ENCODE measurements around the gene LRRC59. TPM values are rescaled to one million over a fixed set of nuclear protein-coding genes. Genes with fewer than 3 reads are reported as not detected.

The LRRC59 gene
- total and polyA plus RNA-seq, 2 of the 13 experiments (the other 11 are each of a cell fraction or from before 2014, with no cell fraction given) = 87.3 to 222 TPM

DNA sequence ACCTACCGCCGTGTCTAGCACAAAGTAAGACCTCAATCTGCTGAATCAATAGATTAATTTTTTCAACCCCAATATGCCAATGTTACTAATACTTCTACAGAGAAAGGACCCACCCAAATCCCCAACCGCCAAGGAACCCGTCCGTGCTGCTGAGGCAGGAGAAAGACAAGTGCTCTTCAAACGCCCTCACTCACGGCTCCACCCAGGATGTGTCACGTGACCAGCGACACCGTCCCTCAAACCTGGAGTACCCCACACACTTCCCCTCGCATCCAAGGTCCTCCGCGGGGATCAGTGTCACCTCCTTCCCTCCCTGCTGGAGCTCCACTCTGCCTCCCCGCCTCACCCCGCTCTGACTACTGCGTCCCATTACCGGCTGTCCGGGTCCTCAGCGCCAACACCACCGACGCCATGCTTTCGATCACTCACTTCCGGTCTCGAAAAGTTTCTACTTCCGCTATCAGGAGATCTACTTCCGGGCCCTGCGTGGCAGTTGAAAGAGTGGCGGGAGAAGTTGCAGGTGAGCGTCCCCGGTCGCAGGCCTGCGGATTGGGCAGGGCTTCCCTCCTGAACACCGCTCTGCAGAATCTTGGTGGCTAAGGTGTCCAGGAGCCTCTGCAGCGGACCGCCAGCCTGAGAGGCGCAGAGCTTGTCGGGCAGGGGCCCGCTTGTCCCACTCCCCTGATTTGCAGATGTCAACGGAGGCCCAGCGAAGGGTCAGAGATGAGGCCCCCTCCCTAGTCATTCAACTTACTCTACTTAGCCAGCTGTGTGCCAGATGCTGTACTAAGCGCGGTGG is 24.4 kb downstream of the LRRC59 start, which contains the start of the genes EME1 and MRPL27 (continued):
- TF ChIP-seq ZNF549 (CRISPR knock-in tag; IDR thresholded peaks at IDR 0.05) (0 out of 2 replicates have a peak, but pooled peaks have one; percentile 26), ZNF138 (CRISPR knock-in tag; IDR thresholded peaks at IDR 0.05; ENCODE audit: low read depth) (peak; percentile 91; the same call in 1 of the 2 replicates), FOXC1 (CRISPR knock-in tag; IDR thresholded peaks at IDR 0.05; ENCODE audit: borderline replicate concordance) (peak; percentile 87; the same call in 1 of the 2 replicates), EED (CRISPR knock-in tag; IDR thresholded peaks at IDR 0.05) (peak; percentile 65), ZMYM2 (CRISPR knock-in tag; IDR thresholded peaks at IDR 0.05) (no peak), HNRNPL (IDR thresholded peaks at IDR 0.05; ENCODE audit: low read depth, low read length) (peak; percentile 61; the same call in 1 of the 2 replicates), AHR (CRISPR knock-in tag; IDR thresholded peaks at IDR 0.05) (peak; percentile 51; the same call in 1 of the 2 replicates), MATR3 (CRISPR knock-in tag; IDR thresholded peaks at IDR 0.05) (no peak), NCOA2 (CRISPR knock-in tag; IDR thresholded peaks at IDR 0.05) (peak; percentile 72; the same call in 1 of the 2 replicates), AGO2 (optimal IDR thresholded peaks at IDR 0.05; ENCODE audit: low read depth, low read length) (peak; percentile 32), SALL1 (CRISPR knock-in tag; IDR thresholded peaks at IDR 0.05) (peak; percentile 95), ARNT2 (CRISPR knock-in tag; IDR thresholded peaks at IDR 0.05; ENCODE audit: low read depth) (peak; percentile 93), SMAD9 (CRISPR knock-in tag; IDR thresholded peaks at IDR 0.05) (no peak; the same call in 1 of the 2 replicates), CEBPG (CRISPR knock-in tag; IDR thresholded peaks at IDR 0.05) (peak; percentile 40; the same call in 1 of the 2 replicates), SIX1 (CRISPR knock-in tag; IDR thresholded peaks at IDR 0.05; ENCODE audit: borderline replicate concordance) (peak; percentile 52; the same call in 1 of the 2 replicates)
- TF ChIP-seq, protein P1, sequence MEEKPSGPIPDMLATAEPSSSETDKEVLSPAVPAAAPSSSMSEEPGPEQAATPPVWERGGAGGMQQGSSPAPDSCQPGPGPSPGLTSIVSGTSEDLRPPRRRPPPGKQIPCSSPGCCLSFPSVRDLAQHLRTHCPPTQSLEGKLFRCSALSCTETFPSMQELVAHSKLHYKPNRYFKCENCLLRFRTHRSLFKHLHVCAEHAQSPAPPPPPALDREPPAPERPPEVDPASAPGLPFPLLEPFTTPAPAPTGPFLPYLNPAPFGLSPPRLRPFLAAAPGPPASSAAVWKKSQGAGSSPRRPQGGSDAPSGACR (CRISPR knock-in tag; IDR thresholded peaks at IDR 0.05) = no peak; the same call in 1 of the 2 replicates
- TF ChIP-seq, protein P2, sequence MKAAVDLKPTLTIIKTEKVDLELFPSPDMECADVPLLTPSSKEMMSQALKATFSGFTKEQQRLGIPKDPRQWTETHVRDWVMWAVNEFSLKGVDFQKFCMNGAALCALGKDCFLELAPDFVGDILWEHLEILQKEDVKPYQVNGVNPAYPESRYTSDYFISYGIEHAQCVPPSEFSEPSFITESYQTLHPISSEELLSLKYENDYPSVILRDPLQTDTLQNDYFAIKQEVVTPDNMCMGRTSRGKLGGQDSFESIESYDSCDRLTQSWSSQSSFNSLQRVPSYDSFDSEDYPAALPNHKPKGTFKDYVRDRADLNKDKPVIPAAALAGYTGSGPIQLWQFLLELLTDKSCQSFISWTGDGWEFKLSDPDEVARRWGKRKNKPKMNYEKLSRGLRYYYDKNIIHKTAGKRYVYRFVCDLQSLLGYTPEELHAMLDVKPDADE (CRISPR knock-in tag; IDR thresholded peaks at IDR 0.05) = no peak; the same call in 1 of the 2 replicates
- TF ChIP-seq, protein P3, sequence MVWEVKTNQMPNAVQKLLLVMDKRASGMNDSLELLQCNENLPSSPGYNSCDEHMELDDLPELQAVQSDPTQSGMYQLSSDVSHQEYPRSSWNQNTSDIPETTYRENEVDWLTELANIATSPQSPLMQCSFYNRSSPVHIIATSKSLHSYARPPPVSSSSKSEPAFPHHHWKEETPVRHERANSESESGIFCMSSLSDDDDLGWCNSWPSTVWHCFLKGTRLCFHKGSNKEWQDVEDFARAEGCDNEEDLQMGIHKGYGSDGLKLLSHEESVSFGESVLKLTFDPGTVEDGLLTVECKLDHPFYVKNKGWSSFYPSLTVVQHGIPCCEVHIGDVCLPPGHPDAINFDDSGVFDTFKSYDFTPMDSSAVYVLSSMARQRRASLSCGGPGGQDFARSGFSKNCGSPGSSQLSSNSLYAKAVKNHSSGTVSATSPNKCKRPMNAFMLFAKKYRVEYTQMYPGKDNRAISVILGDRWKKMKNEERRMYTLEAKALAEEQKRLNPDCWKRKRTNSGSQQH (CRISPR knock-in tag; IDR thresholded peaks at IDR 0.05; ENCODE audit: low read depth) = peak; percentile 99
- TF ChIP-seq, protein P4, sequence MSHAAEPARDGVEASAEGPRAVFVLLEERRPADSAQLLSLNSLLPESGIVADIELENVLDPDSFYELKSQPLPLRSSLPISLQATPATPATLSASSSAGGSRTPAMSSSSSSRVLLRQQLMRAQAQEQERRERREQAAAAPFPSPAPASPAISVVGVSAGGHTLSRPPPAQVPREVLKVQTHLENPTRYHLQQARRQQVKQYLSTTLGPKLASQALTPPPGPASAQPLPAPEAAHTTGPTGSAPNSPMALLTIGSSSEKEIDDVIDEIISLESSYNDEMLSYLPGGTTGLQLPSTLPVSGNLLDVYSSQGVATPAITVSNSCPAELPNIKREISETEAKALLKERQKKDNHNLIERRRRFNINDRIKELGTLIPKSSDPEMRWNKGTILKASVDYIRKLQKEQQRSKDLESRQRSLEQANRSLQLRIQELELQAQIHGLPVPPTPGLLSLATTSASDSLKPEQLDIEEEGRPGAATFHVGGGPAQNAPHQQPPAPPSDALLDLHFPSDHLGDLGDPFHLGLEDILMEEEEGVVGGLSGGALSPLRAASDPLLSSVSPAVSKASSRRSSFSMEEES (CRISPR knock-in tag; IDR thresholded peaks at IDR 0.05) = peak; percentile 90
- TF ChIP-seq, protein P5, sequence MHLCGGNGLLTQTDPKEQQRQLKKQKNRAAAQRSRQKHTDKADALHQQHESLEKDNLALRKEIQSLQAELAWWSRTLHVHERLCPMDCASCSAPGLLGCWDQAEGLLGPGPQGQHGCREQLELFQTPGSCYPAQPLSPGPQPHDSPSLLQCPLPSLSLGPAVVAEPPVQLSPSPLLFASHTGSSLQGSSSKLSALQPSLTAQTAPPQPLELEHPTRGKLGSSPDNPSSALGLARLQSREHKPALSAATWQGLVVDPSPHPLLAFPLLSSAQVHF (CRISPR knock-in tag; IDR thresholded peaks at IDR 0.05) = peak; percentile 93; the same call in 1 of the 2 replicates
- TF ChIP-seq, protein P6, sequence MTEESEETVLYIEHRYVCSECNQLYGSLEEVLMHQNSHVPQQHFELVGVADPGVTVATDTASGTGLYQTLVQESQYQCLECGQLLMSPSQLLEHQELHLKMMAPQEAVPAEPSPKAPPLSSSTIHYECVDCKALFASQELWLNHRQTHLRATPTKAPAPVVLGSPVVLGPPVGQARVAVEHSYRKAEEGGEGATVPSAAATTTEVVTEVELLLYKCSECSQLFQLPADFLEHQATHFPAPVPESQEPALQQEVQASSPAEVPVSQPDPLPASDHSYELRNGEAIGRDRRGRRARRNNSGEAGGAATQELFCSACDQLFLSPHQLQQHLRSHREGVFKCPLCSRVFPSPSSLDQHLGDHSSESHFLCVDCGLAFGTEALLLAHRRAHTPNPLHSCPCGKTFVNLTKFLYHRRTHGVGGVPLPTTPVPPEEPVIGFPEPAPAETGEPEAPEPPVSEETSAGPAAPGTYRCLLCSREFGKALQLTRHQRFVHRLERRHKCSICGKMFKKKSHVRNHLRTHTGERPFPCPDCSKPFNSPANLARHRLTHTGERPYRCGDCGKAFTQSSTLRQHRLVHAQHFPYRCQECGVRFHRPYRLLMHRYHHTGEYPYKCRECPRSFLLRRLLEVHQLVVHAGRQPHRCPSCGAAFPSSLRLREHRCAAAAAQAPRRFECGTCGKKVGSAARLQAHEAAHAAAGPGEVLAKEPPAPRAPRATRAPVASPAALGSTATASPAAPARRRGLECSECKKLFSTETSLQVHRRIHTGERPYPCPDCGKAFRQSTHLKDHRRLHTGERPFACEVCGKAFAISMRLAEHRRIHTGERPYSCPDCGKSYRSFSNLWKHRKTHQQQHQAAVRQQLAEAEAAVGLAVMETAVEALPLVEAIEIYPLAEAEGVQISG (CRISPR knock-in tag; IDR thresholded peaks at IDR 0.05) = peak; percentile 97

Measured in HepG2 (cell line).